GM12874 (cell line): ENCODE data around the gene INTS1.

Experiments
- TF ChIP-seq, protein P1 (sequence below): IDR thresholded peaks from 2 replicates; pipeline ENCODE4 v1.5.1; 2011; ENCODE audit warnings: low read depth, mild to moderate bottlenecking, control low read depth, low read length, moderate library complexity; ENCODE audit not compliant: insufficient read depth

Gene INTS1

GRCh38 chr7:1497293-1497927, 6.8 kb downstream of the INTS1 start:
- TF ChIP-seq, protein P1, sequence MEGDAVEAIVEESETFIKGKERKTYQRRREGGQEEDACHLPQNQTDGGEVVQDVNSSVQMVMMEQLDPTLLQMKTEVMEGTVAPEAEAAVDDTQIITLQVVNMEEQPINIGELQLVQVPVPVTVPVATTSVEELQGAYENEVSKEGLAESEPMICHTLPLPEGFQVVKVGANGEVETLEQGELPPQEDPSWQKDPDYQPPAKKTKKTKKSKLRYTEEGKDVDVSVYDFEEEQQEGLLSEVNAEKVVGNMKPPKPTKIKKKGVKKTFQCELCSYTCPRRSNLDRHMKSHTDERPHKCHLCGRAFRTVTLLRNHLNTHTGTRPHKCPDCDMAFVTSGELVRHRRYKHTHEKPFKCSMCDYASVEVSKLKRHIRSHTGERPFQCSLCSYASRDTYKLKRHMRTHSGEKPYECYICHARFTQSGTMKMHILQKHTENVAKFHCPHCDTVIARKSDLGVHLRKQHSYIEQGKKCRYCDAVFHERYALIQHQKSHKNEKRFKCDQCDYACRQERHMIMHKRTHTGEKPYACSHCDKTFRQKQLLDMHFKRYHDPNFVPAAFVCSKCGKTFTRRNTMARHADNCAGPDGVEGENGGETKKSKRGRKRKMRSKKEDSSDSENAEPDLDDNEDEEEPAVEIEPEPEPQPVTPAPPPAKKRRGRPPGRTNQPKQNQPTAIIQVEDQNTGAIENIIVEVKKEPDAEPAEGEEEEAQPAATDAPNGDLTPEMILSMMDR: no peak

GRCh38 chr7:1496531-1497292, 7.5 kb downstream of the INTS1 start:
- TF ChIP-seq, protein P1: no peak

- TF ChIP-seq, protein P1: no peak
These were observed 8.5 kb downstream of the INTS1 start for GRCh38 chr7:1495564-1496242.

DNA sequence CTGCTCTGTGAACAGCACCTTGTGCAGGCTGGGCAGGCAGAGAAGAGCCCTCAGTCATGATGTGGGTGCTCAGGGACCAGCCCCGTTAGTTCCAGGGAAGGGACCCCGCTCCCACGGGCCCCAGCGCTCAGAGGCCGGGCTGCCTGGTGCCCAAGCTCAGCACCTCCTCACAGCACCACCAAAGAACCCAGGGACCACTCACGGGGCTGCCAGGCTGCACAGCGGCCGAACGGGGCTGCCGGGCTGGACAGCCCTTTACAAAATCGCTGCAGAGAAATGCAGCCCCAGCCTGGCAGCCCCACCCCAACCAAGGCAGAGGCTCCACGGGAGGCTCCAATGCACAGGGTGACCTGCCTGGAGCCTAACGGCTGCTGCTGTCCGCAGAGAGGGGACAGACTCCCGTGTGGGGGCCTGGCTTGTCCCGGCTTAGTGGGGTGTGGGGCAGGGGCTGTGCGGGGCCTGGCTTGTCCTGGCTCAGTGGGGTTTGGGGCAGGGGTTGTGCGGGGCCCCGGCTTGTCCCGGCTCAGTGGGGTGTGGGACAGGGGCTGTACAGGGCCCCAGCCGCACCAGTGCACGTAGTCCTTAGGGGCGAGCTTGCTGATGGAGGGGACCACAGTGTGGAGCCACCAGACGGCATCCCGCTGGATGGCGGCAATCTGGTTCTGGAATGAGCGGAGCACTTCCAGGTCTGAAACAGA, 9.2 kb downstream of the INTS1 start:
- TF ChIP-seq, protein P1: no peak

- TF ChIP-seq, protein P1: no peak
These were observed 9.7 kb downstream of the INTS1 start for GRCh38 chr7:1494447-1494846.

- TF ChIP-seq, protein P1: no peak
These were observed 10.6 kb downstream of the INTS1 start for GRCh38 chr7:1493571-1493970.

DNA sequence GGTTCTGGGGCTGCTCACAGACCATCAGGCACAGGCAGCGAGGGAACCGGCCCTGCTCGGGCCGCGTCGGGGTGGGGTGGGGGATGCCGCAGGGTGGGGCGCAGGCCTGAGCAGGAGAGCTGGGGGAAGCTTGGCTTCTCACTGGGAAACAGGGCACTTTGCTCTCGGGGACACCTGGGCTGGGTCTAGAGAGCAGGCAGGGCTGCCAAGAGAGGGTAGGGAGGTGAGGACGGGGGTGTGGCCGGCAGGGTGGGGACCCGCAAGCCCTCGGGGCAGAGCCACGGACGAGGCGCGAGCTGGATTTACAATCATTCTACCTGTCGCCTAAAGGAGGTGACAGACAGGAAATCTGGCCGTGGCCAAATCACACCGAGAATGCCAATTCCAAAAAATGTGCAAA, 11.1 kb downstream of the INTS1 start:
- TF ChIP-seq, protein P1: no peak
